Calu3 (cell line): ENCODE measurements around the gene FAIM. TPM values are rescaled to one million over a fixed set of nuclear protein-coding genes. Genes with fewer than 3 reads are reported as not detected.

Experiments used
- BruUV-seq: library from RNA; stranded (reverse); fragments of 400-500 nt; replicated peaks from 2 replicates; lab custom pipeline; 2021; lab: Mats Ljungman, UMichigan
- CTCF ChIA-PET: fragments of 300-600 bp; sonication (Branson Sonifier 250); formaldehyde crosslinking; loops from one replicate; lab custom pipeline; 2022; ENCODE audit warnings: antibody characterized with exemption; lab: Charles Lee
- DNase-seq: peaks from one replicate; pipeline ENCODE4 v3.0.0; 2022
- H3K27ac Mint-ChIP-seq: one replicate; pipeline ENCODE4 v1.8.0; 2022; ENCODE audit warnings: mixed read lengths; ENCODE audit not compliant: unreplicated experiment
- H3K27me3 Mint-ChIP-seq: one replicate; pipeline ENCODE4 v1.8.0; 2022; ENCODE audit warnings: mixed read lengths; ENCODE audit not compliant: unreplicated experiment
- H3K36me3 Mint-ChIP-seq: one replicate; pipeline ENCODE4 v1.8.0; 2022; ENCODE audit warnings: mild to moderate bottlenecking, moderate library complexity, mixed read lengths; ENCODE audit not compliant: insufficient read depth, unreplicated experiment
- H3K4me1 Mint-ChIP-seq: one replicate; pipeline ENCODE4 v1.8.0; 2022; ENCODE audit warnings: mild to moderate bottlenecking, low read depth, mixed read lengths; ENCODE audit not compliant: unreplicated experiment
- H3K4me3 Mint-ChIP-seq: one replicate; pipeline ENCODE4 v1.8.0; 2022; ENCODE audit warnings: mild to moderate bottlenecking, low read depth, moderate library complexity, mixed read lengths; ENCODE audit not compliant: unreplicated experiment
- H3K9me3 Mint-ChIP-seq: one replicate; pipeline ENCODE4 v1.8.0; 2022; ENCODE audit warnings: low read depth, mixed read lengths; ENCODE audit not compliant: unreplicated experiment
- intact Hi-C: fragments of 100-400 bp; cut with micrococcal nuclease; formaldehyde crosslinking; loops from one replicate; pipeline ENCODE4 v1.10.0; 2022; ENCODE audit not compliant: unreplicated experiment
- total RNA-seq: library from RNA; stranded (reverse); gene quantifications from 2 replicates; pipeline ENCODE4 v1.2.3, GENCODE V29; 2022
- TF ChIP-seq, protein P1 (sequence below): fragments of 200-600 bp; IDR thresholded peaks from one replicate; pipeline ENCODE4 v1.8.0; 2022; ENCODE audit warnings: antibody characterized with exemption; ENCODE audit not compliant: unreplicated experiment

The FAIM gene
- total RNA-seq, 1 experiment from 2014 or later, result 30.4 TPM

DNA sequence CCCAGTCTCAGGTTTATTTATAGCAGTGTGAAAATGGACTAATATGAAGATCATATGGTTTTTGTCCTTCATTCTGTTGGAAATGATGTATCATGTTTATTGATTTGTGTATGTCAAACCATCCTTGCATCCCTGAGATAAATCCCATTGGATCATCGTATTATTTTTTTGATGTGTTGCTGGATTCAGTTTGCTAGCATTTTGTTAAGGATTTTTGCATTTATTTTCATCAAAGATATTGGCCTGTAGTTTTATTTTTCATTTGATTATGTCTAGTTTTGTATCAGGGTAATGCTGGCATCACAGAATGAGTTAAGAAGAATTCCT, 34.3 kb downstream of the FAIM start:
- Mint-ChIP-seq H3K4me1 (no peaks in the 10 kb centered on the region), H3K4me3 (no peak overlapping the region), H3K27me3 (no peaks in the 10 kb centered on the region), H3K36me3 (peaks cover 33% of the 10 kb centered on the region), H3K27ac (peak overlapping the region; percentile 40), H3K9me3 (peaks cover 15% of the 10 kb centered on the region)
- no peak for DNase-seq
- intact Hi-C loops, result no loop called here
- no TSS peak for BruUV-seq
- CTCF ChIA-PET, result no interaction called here
- TF ChIP-seq, protein P1, sequence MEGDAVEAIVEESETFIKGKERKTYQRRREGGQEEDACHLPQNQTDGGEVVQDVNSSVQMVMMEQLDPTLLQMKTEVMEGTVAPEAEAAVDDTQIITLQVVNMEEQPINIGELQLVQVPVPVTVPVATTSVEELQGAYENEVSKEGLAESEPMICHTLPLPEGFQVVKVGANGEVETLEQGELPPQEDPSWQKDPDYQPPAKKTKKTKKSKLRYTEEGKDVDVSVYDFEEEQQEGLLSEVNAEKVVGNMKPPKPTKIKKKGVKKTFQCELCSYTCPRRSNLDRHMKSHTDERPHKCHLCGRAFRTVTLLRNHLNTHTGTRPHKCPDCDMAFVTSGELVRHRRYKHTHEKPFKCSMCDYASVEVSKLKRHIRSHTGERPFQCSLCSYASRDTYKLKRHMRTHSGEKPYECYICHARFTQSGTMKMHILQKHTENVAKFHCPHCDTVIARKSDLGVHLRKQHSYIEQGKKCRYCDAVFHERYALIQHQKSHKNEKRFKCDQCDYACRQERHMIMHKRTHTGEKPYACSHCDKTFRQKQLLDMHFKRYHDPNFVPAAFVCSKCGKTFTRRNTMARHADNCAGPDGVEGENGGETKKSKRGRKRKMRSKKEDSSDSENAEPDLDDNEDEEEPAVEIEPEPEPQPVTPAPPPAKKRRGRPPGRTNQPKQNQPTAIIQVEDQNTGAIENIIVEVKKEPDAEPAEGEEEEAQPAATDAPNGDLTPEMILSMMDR, result no peak

DNA sequence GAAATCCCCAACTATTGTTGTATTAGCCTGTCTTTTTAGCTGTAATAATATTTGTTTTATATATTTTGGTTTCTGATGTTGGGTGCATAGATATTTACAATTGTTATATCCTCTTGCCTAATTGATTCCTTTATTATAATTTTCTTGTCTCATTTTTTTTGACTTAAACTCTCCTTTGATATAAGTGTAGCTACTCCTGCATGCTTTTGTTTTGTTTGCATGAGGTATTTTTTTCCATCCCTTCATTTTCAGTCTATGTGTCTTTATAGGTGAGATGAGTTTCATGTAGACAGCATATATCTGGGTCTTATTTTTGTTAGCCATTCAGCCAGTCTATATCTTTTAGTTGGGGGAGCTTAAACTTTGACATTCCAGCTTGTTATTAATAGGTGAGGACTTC, 37.4 kb downstream of the FAIM start:
- H3K36me3 Mint-ChIP-seq, result peaks cover 55% of the 10 kb centered on the region
- TF ChIP-seq, protein P1, result no peak
- no peak overlapping the region for H3K4me3 Mint-ChIP-seq

DNA sequence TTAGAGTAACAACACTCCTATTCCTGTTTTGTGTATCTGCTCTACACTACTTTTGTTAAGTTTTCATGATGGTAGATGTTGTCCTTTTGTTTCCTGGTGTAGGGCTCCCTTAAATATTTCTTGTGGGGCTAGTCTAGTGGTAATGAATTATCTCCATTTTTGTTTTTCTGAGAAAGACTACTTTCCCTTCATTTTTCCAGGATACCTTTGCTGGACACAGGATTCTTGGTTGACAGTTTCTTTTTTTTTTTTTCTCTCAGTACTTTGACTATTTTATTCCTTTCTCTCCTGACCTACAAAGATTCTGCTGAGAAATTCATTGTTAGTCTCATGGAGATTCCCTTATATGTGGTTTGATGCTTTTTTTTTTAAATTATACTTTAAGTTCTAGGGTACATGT, 37.9 kb downstream of the FAIM start:
- intact Hi-C loops, result no loop called here
- peaks cover 60% of the 10 kb centered on the region for H3K36me3 Mint-ChIP-seq
- BruUV-seq, result no TSS peak
- no peaks in the 10 kb centered on the region for H3K4me1 Mint-ChIP-seq
- CTCF ChIA-PET, result no interaction called here
- DNase-seq, result no peak
- H3K9me3 Mint-ChIP-seq, result peaks cover 19% of the 10 kb centered on the region
- no peaks in the 10 kb centered on the region for H3K27me3 Mint-ChIP-seq
- TF ChIP-seq, protein P1, result no peak
- peak overlapping the region; percentile 21 for H3K27ac Mint-ChIP-seq
- no peak overlapping the region for H3K4me3 Mint-ChIP-seq

More for the DNA sequence above, 37.4 kb downstream of the FAIM start:
- Mint-ChIP-seq H3K9me3 (peaks cover 20% of the 10 kb centered on the region), H3K27ac (peak overlapping the region; percentile 21), H3K4me1 (no peaks in the 10 kb centered on the region), H3K27me3 (no peaks in the 10 kb centered on the region)
- CTCF ChIA-PET, result no interaction called here
- no TSS peak for BruUV-seq
- intact Hi-C loops, result no loop called here
- DNase-seq, result no peak

GRCh38 chr3:138649134-138649533, 40.6 kb downstream of the FAIM start:
- Mint-ChIP-seq H3K9me3 (peaks cover 15% of the 10 kb centered on the region), H3K27ac (no peak overlapping the region), H3K4me3 (no peak overlapping the region), H3K36me3 (peaks cover 72% of the 10 kb centered on the region), H3K27me3 (no peaks in the 10 kb centered on the region), H3K4me1 (no peaks in the 10 kb centered on the region)
- TF ChIP-seq, protein P1, result no peak
- no TSS peak for BruUV-seq
- CTCF ChIA-PET, result no interaction called here
- intact Hi-C loops, result no loop called here
- no peak for DNase-seq
